ENCODE measurements around the gene ZDHHC4. TPM values are rescaled to one million over a fixed set of nuclear protein-coding genes. Genes with fewer than 3 reads are reported as not detected.

The ZDHHC4 gene
- total RNA-seq, 4 donors from 2014 or later, result 9.4 to 29.4 (median 23.0) TPM

DNA sequence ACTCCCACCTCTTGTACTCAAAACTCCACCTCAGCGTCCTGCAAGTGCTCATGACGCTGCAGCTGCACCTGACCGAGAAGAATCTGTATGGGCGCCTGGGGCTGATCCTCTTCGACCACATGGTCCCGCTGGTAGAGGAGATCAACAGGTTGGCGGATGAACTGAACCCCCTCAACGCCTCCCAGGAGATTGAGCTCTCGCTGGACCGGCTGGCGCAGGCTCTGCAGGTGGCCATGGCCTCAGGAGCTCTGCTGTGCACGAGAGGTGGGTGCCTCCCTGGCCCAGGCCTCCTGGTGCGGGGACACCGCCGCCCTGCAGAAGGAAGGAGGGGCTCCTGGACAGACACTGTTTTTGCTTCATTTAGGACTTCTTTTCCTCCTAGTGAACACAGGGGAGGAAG is 22.8 kb downstream of the ZDHHC4 start:
- Histone ChIP-seq H3K4me1 (no peaks in the 10 kb centered on the region), H3K27ac (no peak overlapping the region), H3K27me3 (no peaks in the 10 kb centered on the region), H3K4me3 (no peak overlapping the region), H3K9me3 (no peaks in the 10 kb centered on the region), H3K36me3 (peaks cover 0 to 100% (median 40%) of the 10 kb centered on the region in 3 donors)
- intact Hi-C loops (cut with DNase I), result no loop called here
- no peak for DNase-seq
- WGBS, 2 donors, result 92% methylated on average over 9 of the region's 15 CpGs; no CpG with 5 or more reads in 1 of the 2 donors
- no peak for TF ChIP-seq POLR2A (IDR thresholded peaks at IDR 0.05)
- TF ChIP-seq, protein P1, sequence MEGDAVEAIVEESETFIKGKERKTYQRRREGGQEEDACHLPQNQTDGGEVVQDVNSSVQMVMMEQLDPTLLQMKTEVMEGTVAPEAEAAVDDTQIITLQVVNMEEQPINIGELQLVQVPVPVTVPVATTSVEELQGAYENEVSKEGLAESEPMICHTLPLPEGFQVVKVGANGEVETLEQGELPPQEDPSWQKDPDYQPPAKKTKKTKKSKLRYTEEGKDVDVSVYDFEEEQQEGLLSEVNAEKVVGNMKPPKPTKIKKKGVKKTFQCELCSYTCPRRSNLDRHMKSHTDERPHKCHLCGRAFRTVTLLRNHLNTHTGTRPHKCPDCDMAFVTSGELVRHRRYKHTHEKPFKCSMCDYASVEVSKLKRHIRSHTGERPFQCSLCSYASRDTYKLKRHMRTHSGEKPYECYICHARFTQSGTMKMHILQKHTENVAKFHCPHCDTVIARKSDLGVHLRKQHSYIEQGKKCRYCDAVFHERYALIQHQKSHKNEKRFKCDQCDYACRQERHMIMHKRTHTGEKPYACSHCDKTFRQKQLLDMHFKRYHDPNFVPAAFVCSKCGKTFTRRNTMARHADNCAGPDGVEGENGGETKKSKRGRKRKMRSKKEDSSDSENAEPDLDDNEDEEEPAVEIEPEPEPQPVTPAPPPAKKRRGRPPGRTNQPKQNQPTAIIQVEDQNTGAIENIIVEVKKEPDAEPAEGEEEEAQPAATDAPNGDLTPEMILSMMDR (IDR thresholded peaks at IDR 0.05), result no peak

DNA sequence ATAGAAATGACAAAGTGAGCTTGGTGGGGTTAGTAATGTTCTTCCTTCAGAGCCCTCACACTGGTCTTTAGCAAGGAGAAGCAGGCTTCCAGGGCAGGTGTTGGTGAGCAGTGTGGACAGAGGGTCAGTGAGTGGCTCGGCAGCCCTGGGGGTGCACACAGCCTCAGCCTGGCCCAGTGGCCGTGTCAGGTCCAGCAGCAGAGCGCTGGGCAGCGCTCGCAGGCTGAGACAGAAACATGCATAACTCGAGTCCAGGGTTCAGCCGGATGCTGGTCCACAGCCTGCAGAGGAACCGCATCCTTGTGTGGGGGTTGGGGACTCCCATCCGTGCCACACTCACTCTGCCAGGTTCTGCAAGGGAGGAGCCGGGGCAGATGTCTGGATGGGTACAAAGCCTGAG is 27.2 kb downstream of the ZDHHC4 start:
- 84 to 88% methylated on average over 4 to 6 of the region's 10 CpGs for WGBS, 2 donors
- Histone ChIP-seq H3K9me3 (no peaks in the 10 kb centered on the region), H3K27me3 (no peaks in the 10 kb centered on the region), H3K4me3 (no peak overlapping the region), H3K4me1 (no peaks in the 10 kb centered on the region), H3K36me3 (peaks cover 4 to 97% (median 29%) of the 10 kb centered on the region in 3 donors), H3K27ac (no peak overlapping the region)
- DNase-seq, result no peak
- intact Hi-C loops (cut with DNase I), result no loop called here
- TF ChIP-seq POLR2A (IDR thresholded peaks at IDR 0.05), result no peak
- TF ChIP-seq, protein P1 (IDR thresholded peaks at IDR 0.05), result no peak

DNA sequence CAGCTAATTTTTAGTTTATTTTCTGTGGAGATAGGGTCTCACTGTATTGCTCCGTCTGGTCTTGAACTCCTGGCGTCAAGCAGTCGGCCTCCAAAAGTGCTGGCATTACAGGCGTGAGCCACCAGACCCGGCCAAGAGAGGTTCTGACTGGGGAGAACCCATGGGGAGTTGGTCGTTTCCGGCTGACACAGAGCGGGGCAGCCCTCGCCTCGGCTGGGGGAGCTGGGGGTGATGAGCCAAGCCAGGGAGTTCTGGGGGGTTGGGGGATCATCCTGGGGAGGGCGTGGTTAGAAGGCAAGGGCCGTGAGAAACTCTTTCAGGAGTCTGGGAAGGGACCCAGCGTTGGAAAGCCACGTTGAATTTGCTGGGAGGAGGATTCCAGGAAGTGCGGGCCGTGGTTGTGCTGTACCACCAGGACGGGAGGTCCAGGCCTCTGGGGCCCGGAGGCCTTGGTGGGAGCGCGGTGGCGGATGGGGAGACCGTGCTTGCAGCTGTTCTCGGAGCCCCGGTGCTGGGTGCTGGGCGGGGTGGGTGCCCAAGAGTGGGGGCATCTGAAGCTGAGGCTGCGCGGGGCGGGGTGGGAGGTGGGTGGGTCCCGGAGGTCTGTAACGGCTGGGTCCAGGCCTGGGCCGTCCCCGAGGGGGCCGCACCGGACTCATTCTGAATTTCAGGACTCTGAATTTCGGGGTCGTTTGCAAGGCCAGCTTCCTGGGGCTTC is 29.8 kb downstream of the ZDHHC4 start:
- Histone ChIP-seq H3K4me1 (no peaks in the 10 kb centered on the region), H3K27me3 (no peaks in the 10 kb centered on the region), H3K36me3 (peaks cover 4 to 72% (median 18%) of the 10 kb centered on the region in 3 donors), H3K4me3 (no peak overlapping the region), H3K27ac (no peak overlapping the region), H3K9me3 (no peaks in the 10 kb centered on the region)
- DNase-seq, result no peak
- intact Hi-C loops (cut with DNase I), result no loop called here
- TF ChIP-seq, protein P1 (IDR thresholded peaks at IDR 0.05), result no peak
- TF ChIP-seq POLR2A (IDR thresholded peaks at IDR 0.05), result no peak
- 91 to 92% methylated on average over 15 of the region's 36 CpGs for WGBS, 2 donors

DNA sequence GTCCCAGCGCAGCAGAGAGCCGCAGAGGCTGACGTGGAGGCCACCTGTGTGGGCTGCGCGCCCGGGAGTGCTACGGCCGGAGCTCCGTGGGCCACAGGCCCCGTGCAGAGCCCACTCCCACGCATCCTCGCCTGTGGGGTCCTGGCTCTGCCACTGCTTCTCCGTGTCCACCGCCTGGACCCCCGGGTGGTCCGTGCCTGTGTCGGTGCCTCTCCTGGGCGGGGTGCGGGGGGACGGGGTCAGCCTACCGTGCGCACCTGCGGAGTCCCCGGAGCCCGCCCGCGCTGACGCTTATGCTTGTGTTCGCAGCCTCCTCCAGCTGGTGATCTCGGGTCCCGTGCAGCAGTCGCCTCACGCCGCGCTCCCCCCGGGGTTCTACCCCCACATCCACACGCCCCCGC is 30.4 kb downstream of the ZDHHC4 start:
- H3K27ac ChIP-seq, result no peak overlapping the region
- H3K4me3 ChIP-seq, result no peak overlapping the region
- H3K27me3 ChIP-seq, result no peaks in the 10 kb centered on the region
- 94 to 100% methylated on average over 7 to 24 of the region's 38 CpGs for WGBS, 2 donors
- no peak for DNase-seq
- H3K4me1 ChIP-seq, result no peaks in the 10 kb centered on the region
- TF ChIP-seq, protein P1 (IDR thresholded peaks at IDR 0.05), result no peak
- TF ChIP-seq POLR2A (IDR thresholded peaks at IDR 0.05), result no peak
- no peaks in the 10 kb centered on the region for H3K9me3 ChIP-seq
- intact Hi-C loops (cut with DNase I), result no loop called here
- H3K36me3 ChIP-seq, result peaks cover 4 to 65% (median 18%) of the 10 kb centered on the region in 3 donors

DNA sequence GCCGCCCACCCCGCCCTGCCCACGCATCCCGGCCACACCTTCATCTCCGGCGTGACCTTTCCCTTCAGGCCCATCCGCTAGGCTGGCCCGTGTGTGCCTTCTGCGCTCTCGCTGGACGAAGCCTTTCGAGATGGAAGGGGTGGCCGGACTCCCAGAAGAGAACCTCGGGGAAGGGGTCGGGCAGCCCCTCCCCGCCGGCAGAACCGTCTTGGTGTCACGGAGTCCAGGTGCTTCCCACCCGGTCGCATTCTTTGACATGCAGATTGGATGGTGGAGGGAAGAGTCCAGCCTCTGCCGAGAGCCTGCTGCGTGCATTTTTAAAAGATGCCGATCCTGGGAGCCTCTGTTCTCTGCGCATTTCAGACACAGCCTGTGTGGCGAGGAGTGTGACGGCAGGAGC is 30.8 kb downstream of the ZDHHC4 start:
- intact Hi-C loops (cut with DNase I), result no loop called here
- Histone ChIP-seq H3K36me3 (peaks cover 4 to 61% (median 18%) of the 10 kb centered on the region in 3 donors), H3K27me3 (no peaks in the 10 kb centered on the region), H3K4me3 (no peak overlapping the region), H3K9me3 (no peaks in the 10 kb centered on the region), H3K27ac (no peak overlapping the region), H3K4me1 (no peaks in the 10 kb centered on the region)
- no peak for TF ChIP-seq POLR2A (IDR thresholded peaks at IDR 0.05)
- TF ChIP-seq, protein P1 (IDR thresholded peaks at IDR 0.05), result no peak
- DNase-seq, result no peak
- WGBS, 2 donors, result 84 to 96% methylated on average over 9 to 16 of the region's 27 CpGs
